Stomach smooth muscle (tissue), 2 donors: Measurements from ENCODE around the gene MAGED2.
A peak's percentile ranks its signal among the peaks of the same experiment; 100 is the strongest.
"Not testable (repeated sequence)": the region's sequence is repeated elsewhere in the genome, so short reads cannot be mapped to it uniquely, and the experiment has no call there.

Experiments
- H3K27ac ChIP-seq: one replicate; pipeline ENCODE4 v1.7.0; 2013; ENCODE audit warnings: mild to moderate bottlenecking, low read length, inconsistent platforms
- H3K27me3 ChIP-seq, 2 donors: one replicate each; pipeline ENCODE4 v1.7.0; 2013; ENCODE audit warnings: low read length in 2 of 2; ENCODE audit not compliant: insufficient read depth in 2 of 2, control insufficient read depth in 1 of 2
- H3K36me3 ChIP-seq, 2 donors: one replicate each; pipeline ENCODE4 v1.7.0; 2013; ENCODE audit warnings: low read length in 2 of 2; ENCODE audit not compliant: control insufficient read depth in 2 of 2, insufficient read depth in 2 of 2
- H3K4me1 ChIP-seq: one replicate; pipeline ENCODE4 v1.7.0; 2013; ENCODE audit warnings: low read length; ENCODE audit not compliant: control insufficient read depth, insufficient read depth
- H3K4me3 ChIP-seq, 2 donors: one replicate each; pipeline ENCODE4 v1.7.0; 2013; ENCODE audit warnings: low read length in 2 of 2
- H3K9ac ChIP-seq, 2 donors: one replicate each; pipeline ENCODE4 v1.7.0; 2013; ENCODE audit warnings: low read length in 2 of 2, mild to moderate bottlenecking in 1 of 2
- H3K9me3 ChIP-seq, 2 donors: one replicate each; pipeline ENCODE4 v1.7.0; 2013; ENCODE audit warnings: low read length in 2 of 2; ENCODE audit not compliant: control insufficient read depth in 2 of 2
- donor health status: healthy.
- donor health status: Pancreatic carcinoma.

The MAGED2 gene, protein sequence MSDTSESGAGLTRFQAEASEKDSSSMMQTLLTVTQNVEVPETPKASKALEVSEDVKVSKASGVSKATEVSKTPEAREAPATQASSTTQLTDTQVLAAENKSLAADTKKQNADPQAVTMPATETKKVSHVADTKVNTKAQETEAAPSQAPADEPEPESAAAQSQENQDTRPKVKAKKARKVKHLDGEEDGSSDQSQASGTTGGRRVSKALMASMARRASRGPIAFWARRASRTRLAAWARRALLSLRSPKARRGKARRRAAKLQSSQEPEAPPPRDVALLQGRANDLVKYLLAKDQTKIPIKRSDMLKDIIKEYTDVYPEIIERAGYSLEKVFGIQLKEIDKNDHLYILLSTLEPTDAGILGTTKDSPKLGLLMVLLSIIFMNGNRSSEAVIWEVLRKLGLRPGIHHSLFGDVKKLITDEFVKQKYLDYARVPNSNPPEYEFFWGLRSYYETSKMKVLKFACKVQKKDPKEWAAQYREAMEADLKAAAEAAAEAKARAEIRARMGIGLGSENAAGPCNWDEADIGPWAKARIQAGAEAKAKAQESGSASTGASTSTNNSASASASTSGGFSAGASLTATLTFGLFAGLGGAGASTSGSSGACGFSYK

GRCh38 chrX:54807524-54808108 is at the start of gene MAGED2:
TSS of gene MAGED2 (plus strand) at chrX:54807745. CDS start at chrX:54809332, 1,587 bp downstream.
- Histone ChIP-seq H3K4me1 (peaks cover 8% of the 10 kb centered on the region), H3K9me3 (no peaks in the 10 kb centered on the region), H3K9ac (peak within 1 kb of the TSS; percentile 84), H3K36me3 (peaks cover 22 to 23% of the 10 kb centered on the region in 2 donors), H3K4me3 (peak within 1 kb of the TSS; percentile 61 to 82), H3K27me3 (peaks cover 0 to 4% of the 10 kb centered on the region in 2 donors), H3K27ac (peak within 1 kb of the TSS; percentile 81)

- Histone ChIP-seq H3K9me3 (peaks cover 0 to 5% of the 10 kb centered on the region in 2 donors), H3K4me3 (no peak overlapping the region), H3K9ac (no peak overlapping the region), H3K27ac (no peak overlapping the region), H3K4me1 (no peaks in the 10 kb centered on the region), H3K36me3 (no peaks in the 10 kb centered on the region), H3K27me3 (peaks cover 0 to 5% of the 10 kb centered on the region in 2 donors)
Measured at GRCh38 chrX:54758114-54759055, 49.2 kb upstream of the MAGED2 start.

GRCh38 chrX:54774391-54775094 is 33.0 kb upstream of the MAGED2 start:
- not testable (repeated sequence) for H3K36me3 ChIP-seq, H3K27ac ChIP-seq, H3K4me1 ChIP-seq, H3K9ac ChIP-seq, H3K9me3 ChIP-seq, H3K4me3 ChIP-seq
- H3K27me3 ChIP-seq: peaks cover 0 to 10% of the 10 kb centered on the region in 2 donors

GRCh38 chrX:54776061-54776460 is 31.5 kb upstream of the MAGED2 start:
- Histone ChIP-seq H3K4me1 (peaks cover 2% of the 10 kb centered on the region), H3K4me3 (no peak overlapping the region), H3K9me3 (no peaks in the 10 kb centered on the region), H3K27me3 (peaks cover 0 to 10% of the 10 kb centered on the region in 2 donors), H3K9ac (no peak overlapping the region), H3K27ac (no peak overlapping the region), H3K36me3 (no peaks in the 10 kb centered on the region)

DNA sequence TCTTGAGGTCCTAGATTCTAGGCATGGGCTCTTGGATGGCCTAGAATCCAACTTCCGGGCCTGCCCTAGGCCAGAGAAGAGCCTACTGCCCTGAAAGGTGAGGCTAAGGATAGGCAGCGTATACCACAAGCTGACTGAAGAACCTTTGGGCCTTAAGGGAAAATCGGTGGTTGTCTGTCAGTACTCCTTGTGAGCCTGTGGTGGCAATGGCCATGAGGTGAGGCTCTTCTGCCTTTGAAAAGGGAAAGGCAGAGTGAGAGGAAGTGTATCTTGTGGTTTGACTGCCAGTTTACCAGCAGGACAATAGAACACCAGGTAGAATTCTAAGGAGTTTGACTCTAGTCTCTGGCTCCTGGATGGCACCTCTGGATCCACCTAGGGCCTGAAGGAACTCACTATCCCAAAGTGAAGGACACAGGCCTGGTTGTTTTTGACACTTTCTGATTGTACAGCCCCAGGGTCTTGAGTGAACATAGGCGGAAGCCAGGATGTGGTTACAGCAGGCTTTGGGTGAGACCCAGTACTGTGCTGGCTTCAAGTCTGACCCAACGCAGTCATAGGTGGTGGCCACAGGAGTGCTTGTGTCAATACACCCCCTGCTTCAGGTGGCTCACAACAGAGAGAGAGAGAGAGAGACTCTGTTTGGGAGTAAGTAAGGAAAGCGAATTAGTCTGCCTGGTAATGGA is 30.4 kb upstream of the MAGED2 start:
- peaks cover 2% of the 10 kb centered on the region for H3K4me1 ChIP-seq
- no peak overlapping the region for H3K4me3 ChIP-seq
- H3K9ac ChIP-seq: no peak overlapping the region
- peaks cover 0 to 10% of the 10 kb centered on the region in 2 donors for H3K27me3 ChIP-seq
- no peaks in the 10 kb centered on the region for H3K9me3 ChIP-seq
- no peak overlapping the region for H3K27ac ChIP-seq
- no peaks in the 10 kb centered on the region for H3K36me3 ChIP-seq

DNA sequence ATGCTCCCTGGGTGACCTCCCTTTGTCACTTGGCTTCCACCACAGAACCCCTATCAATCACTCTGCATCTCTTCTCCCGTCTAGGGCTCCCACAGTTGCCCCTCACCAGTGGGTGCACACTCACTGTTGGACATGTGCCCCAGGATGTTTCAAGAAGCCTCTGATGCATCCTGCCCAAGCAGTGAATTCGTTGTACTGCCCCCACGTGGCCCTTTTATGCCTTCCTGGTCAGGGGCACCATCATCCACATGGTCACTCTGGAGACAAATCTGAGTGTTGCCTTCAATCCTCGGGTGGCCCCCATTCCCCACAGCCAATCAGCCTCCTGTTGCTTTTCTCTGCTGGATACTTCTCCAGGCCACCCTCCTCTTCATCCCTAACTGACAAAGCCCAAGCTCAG is 21.6 kb upstream of the MAGED2 start:
- Histone ChIP-seq H3K27ac (no peak overlapping the region), H3K36me3 (no peaks in the 10 kb centered on the region), H3K4me3 (no peak overlapping the region), H3K27me3 (peaks cover 0 to 4% of the 10 kb centered on the region in 2 donors), H3K9me3 (no peaks in the 10 kb centered on the region), H3K4me1 (no peaks in the 10 kb centered on the region), H3K9ac (no peak overlapping the region)

DNA sequence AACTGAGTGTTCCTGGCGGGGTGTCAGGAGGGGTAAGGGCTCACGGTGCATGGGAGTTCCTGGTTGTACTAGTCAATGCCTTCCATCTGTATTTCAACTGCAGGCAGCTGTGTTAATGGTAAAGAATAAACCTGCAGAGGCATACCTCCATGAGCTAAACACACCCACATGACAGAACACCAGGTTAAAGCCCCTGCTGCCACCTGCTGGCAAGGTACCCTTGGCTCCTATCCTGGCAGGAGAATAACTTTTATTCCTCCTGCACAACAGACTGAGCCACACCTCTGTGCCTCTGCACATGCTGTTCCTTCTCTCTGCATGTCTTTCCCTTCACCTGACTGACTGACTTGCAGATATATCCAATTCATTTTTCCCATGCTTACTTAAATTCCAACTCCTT is 20.6 kb upstream of the MAGED2 start:
- no peak overlapping the region for H3K4me3 ChIP-seq
- H3K9ac ChIP-seq: no peak overlapping the region

GRCh38 chrX:54788446-54788845 is 19.1 kb upstream of the MAGED2 start:
- no peaks in the 10 kb centered on the region for H3K36me3 ChIP-seq
- H3K9ac ChIP-seq: no peak overlapping the region
- no peak overlapping the region for H3K27ac ChIP-seq
- H3K4me3 ChIP-seq: no peak overlapping the region
- H3K9me3 ChIP-seq: no peaks in the 10 kb centered on the region
- no peaks in the 10 kb centered on the region for H3K4me1 ChIP-seq
- H3K27me3 ChIP-seq: peaks cover 0 to 4% of the 10 kb centered on the region in 2 donors

More for the DNA sequence above, 20.6 kb upstream of the MAGED2 start:
- no peak overlapping the region for H3K27ac ChIP-seq
- H3K4me1 ChIP-seq: no peaks in the 10 kb centered on the region
- H3K27me3 ChIP-seq: peaks cover 0 to 4% of the 10 kb centered on the region in 2 donors
- no peaks in the 10 kb centered on the region for H3K9me3 ChIP-seq
- no peaks in the 10 kb centered on the region for H3K36me3 ChIP-seq

GRCh38 chrX:54789405-54789804 is 18.1 kb upstream of the MAGED2 start:
- H3K9ac ChIP-seq, H3K4me1 ChIP-seq, H3K4me3 ChIP-seq, H3K27ac ChIP-seq, H3K27me3 ChIP-seq, H3K36me3 ChIP-seq, H3K9me3 ChIP-seq: not testable (repeated sequence)
